Measurements from ENCODE around the gene SYNJ2. TPM values are rescaled to one million over a fixed set of nuclear protein-coding genes. Genes with fewer than 3 reads are reported as not detected.

The SYNJ2 gene
- total and polyA plus RNA-seq, 4 donors, result 6.3 to 15.8 (median 9.4) TPM

- no peak for DNase-seq (ENCODE audit: low read depth in 4 of 6, low spot score in 6 of 6)
- H3K4me1 ChIP-seq (ENCODE audit: control insufficient read depth, insufficient read depth, low read length), result peaks cover 35% of the 10 kb centered on the region
- H3K4me3 ChIP-seq (ENCODE audit: low read depth, low read length), result no peak overlapping the region
- H3K27ac ChIP-seq (ENCODE audit: low read depth, low read length), result no peak overlapping the region
- H3K27me3 ChIP-seq (ENCODE audit: control insufficient read depth, insufficient read depth, low read length), result no peaks in the 10 kb centered on the region
- no peaks in the 10 kb centered on the region for H3K9me3 ChIP-seq (ENCODE audit: control insufficient read depth, insufficient read depth, low read length)
- H3K36me3 ChIP-seq (ENCODE audit: control insufficient read depth, insufficient read depth, low read length), result peaks cover 5% of the 10 kb centered on the region
- 89% methylated on average over 11 of the region's 14 CpGs for WGBS (ENCODE audit: insufficient coverage)
Measured at GRCh38 chr6:158022749-158023596, 41.3 kb downstream of the SYNJ2 start.

DNA sequence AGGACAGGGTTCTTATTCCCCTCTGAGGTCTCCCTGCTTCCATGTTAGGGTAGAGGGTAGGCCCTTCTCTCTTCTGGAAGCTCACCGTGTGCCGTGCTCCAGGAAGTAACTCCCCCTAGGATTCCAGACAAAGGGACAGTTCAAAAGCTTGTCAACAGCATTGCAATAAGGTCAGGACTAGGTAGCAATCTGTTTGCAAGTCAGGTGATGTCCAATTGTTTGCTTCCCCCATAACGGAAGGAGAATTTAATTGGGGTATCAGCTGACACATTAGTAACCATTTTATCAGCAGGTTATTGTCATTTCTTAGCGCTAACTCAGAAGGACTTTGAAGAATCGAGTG, 41.9 kb downstream of the SYNJ2 start:
- Histone ChIP-seq H3K27ac (ENCODE audit: low read depth, low read length) (no peak overlapping the region), H3K4me1 (ENCODE audit: control insufficient read depth, insufficient read depth, low read length) (peaks cover 32% of the 10 kb centered on the region), H3K4me3 (ENCODE audit: low read depth, low read length) (no peak overlapping the region), H3K36me3 (ENCODE audit: control insufficient read depth, insufficient read depth, low read length) (peaks cover 7% of the 10 kb centered on the region), H3K27me3 (ENCODE audit: control insufficient read depth, insufficient read depth, low read length) (no peaks in the 10 kb centered on the region), H3K9me3 (ENCODE audit: control insufficient read depth, insufficient read depth, low read length) (no peaks in the 10 kb centered on the region)
- WGBS (ENCODE audit: insufficient coverage), result 40% methylated on average over 1 of the region's 5 CpGs
- DNase-seq (ENCODE audit: low read depth in 4 of 6, low spot score in 6 of 6), result no peak

DNA sequence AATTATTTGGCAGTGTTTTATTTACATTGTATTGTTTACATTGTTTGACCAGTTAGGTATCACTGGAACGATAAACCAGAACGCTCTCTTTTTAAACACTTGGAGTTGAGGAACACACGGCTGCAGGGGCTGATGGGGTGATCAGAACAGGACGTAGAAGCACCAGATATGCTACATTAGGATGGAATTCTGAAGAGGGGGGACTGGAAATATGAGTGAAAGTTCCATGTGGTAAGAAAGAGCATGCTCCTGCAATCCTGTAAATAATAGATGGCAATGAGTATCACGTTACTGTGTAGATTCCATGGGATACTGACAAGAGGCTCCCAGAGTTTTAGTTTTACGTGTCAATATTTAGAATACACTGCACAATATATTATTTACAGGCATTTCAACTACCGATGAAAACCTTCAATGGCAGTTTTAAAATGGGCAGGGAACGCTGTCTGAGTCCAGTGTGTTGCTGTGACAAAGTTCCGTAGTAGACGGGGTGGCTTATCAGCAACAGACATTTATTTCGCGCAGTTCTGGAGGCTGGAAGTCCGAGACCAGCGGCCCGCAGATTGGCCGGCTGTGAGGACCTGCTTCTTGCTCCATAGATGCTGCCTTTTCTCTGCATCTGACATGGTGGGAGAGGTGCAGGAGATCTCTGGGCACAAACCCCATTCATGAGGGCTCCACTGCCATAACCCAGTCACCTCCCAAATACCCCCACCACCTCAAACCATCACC, 43.1 kb downstream of the SYNJ2 start:
- peaks cover 11% of the 10 kb centered on the region for H3K36me3 ChIP-seq (ENCODE audit: control insufficient read depth, insufficient read depth, low read length)
- no peak overlapping the region for H3K4me3 ChIP-seq (ENCODE audit: low read depth, low read length)
- H3K27me3 ChIP-seq (ENCODE audit: control insufficient read depth, insufficient read depth, low read length), result no peaks in the 10 kb centered on the region
- DNase-seq (ENCODE audit: low read depth in 4 of 6, low spot score in 6 of 6), result no peak
- WGBS (ENCODE audit: insufficient coverage), result 96% methylated on average over 14 of the region's 16 CpGs
- peaks cover 21% of the 10 kb centered on the region for H3K4me1 ChIP-seq (ENCODE audit: control insufficient read depth, insufficient read depth, low read length)
- H3K27ac ChIP-seq (ENCODE audit: low read depth, low read length), result no peak overlapping the region
- no peaks in the 10 kb centered on the region for H3K9me3 ChIP-seq (ENCODE audit: control insufficient read depth, insufficient read depth, low read length)

DNA sequence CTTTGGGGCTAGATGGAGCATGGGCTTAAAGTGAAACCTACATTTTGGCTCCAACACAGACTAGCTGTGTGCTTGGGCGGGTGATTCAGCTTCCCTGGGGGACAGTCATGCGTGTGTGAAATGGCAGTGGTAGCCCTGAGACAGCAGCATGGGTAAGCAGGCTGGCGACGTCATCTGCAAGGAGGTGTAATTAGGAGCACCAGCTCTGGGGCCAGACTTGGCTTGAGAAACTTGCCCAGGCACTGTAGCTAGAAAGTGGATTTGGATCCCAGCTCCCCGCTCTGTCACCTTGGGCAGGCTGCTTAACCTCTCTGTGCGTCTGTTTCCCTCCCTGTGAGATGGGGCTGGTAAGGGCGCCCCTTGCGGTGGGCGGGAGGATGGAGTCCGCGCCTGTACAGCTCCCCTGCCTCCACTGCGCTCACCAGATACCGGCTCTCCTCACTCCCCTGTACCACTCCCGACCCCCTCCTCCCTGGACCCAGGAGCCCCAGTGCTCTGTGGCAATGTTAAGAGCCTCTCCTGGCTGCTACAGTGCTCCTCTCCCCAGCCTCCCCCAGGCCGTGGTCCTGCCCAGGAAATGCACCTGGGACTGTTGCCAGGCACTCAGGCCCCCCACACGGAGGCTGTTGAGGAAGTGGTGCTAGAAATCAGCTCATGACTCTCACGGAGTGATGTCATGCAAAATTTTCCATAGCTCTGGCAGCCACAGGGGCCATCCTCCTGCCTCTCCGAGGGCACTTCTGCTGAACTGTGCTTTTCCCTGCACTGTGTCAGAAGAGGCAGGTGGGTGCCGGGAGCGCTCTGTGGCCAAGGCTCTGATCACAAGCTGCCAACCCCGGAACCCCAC, 44.6 kb downstream of the SYNJ2 start:
- H3K27ac ChIP-seq (ENCODE audit: low read depth, low read length), result peak overlapping the region; percentile 25
- H3K27me3 ChIP-seq (ENCODE audit: control insufficient read depth, insufficient read depth, low read length), result no peaks in the 10 kb centered on the region
- H3K4me1 ChIP-seq (ENCODE audit: control insufficient read depth, insufficient read depth, low read length), result peaks cover 22% of the 10 kb centered on the region
- peak in 2 of 6 donors; percentile 51 to 69 for DNase-seq (ENCODE audit: low read depth in 4 of 6, low spot score in 6 of 6)
- no peaks in the 10 kb centered on the region for H3K9me3 ChIP-seq (ENCODE audit: control insufficient read depth, insufficient read depth, low read length)
- H3K36me3 ChIP-seq (ENCODE audit: control insufficient read depth, insufficient read depth, low read length), result peaks cover 11% of the 10 kb centered on the region
- WGBS (ENCODE audit: insufficient coverage), result 54% methylated on average over 19 of the region's 21 CpGs
- H3K4me3 ChIP-seq (ENCODE audit: low read depth, low read length), result no peak overlapping the region

DNA sequence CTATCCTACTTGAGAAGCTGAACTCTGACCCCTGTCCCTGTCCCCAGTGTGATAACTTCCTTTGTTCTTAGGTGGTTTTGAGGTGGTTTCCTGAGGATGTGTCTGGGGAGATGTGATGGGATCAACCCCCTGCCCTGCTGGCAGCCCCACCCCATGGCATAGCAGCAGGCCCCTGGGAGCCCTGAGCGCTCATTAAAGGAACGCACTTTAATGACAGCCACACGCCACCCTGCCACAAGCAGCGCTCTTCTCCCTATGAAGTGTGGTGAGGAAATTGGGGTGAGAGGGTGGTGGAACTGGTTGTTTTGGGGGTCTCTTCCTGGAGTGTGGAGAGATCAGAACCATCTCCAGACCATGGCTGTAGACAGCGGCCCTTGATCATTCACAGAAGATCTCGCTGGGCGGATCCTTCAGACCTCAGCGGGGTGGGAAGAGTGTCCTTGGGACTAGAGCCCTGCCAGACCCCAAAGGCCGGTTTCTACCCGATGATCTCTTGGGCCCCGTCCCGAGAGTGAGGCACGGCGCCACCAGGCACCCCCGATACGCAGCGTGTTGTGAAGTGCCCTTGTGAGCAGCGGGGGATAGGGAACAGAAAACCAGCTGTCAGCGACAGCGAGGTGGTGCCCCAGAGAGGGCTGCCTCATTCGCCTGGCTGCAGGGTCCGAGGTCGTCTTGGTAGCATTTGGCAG, 45.4 kb downstream of the SYNJ2 start:
- H3K36me3 ChIP-seq (ENCODE audit: control insufficient read depth, insufficient read depth, low read length), result peaks cover 11% of the 10 kb centered on the region
- no peaks in the 10 kb centered on the region for H3K9me3 ChIP-seq (ENCODE audit: control insufficient read depth, insufficient read depth, low read length)
- WGBS (ENCODE audit: insufficient coverage), result 85% methylated on average over 19 of the region's 23 CpGs
- peak overlapping the region; percentile 25 for H3K27ac ChIP-seq (ENCODE audit: low read depth, low read length)
- peaks cover 30% of the 10 kb centered on the region for H3K4me1 ChIP-seq (ENCODE audit: control insufficient read depth, insufficient read depth, low read length)
- no peak for DNase-seq (ENCODE audit: low read depth in 4 of 6, low spot score in 6 of 6)
- H3K27me3 ChIP-seq (ENCODE audit: control insufficient read depth, insufficient read depth, low read length), result no peaks in the 10 kb centered on the region
- H3K4me3 ChIP-seq (ENCODE audit: low read depth, low read length), result no peak overlapping the region

GRCh38 chr6:158027590-158028285, 46.1 kb downstream of the SYNJ2 start:
- no peak for DNase-seq (ENCODE audit: low read depth in 4 of 6, low spot score in 6 of 6)
- no peaks in the 10 kb centered on the region for H3K27me3 ChIP-seq (ENCODE audit: control insufficient read depth, insufficient read depth, low read length)
- WGBS (ENCODE audit: insufficient coverage), result 77% methylated on average over 22 of the region's 22 CpGs
- H3K4me1 ChIP-seq (ENCODE audit: control insufficient read depth, insufficient read depth, low read length), result peaks cover 35% of the 10 kb centered on the region
- no peak overlapping the region for H3K27ac ChIP-seq (ENCODE audit: low read depth, low read length)
- H3K36me3 ChIP-seq (ENCODE audit: control insufficient read depth, insufficient read depth, low read length), result peaks cover 11% of the 10 kb centered on the region
- no peak overlapping the region for H3K4me3 ChIP-seq (ENCODE audit: low read depth, low read length)
- no peaks in the 10 kb centered on the region for H3K9me3 ChIP-seq (ENCODE audit: control insufficient read depth, insufficient read depth, low read length)

- no peak for DNase-seq (ENCODE audit: low read depth in 4 of 6, low spot score in 6 of 6)
- Histone ChIP-seq H3K27ac (ENCODE audit: low read depth, low read length) (no peak overlapping the region), H3K4me3 (ENCODE audit: low read depth, low read length) (no peak overlapping the region), H3K4me1 (ENCODE audit: control insufficient read depth, insufficient read depth, low read length) (peaks cover 40% of the 10 kb centered on the region), H3K27me3 (ENCODE audit: control insufficient read depth, insufficient read depth, low read length) (no peaks in the 10 kb centered on the region), H3K36me3 (ENCODE audit: control insufficient read depth, insufficient read depth, low read length) (peaks cover 12% of the 10 kb centered on the region), H3K9me3 (ENCODE audit: control insufficient read depth, insufficient read depth, low read length) (no peaks in the 10 kb centered on the region)
- 90% methylated on average over 9 of the region's 9 CpGs for WGBS (ENCODE audit: insufficient coverage)
Measured at GRCh38 chr6:158028421-158028820, 46.8 kb downstream of the SYNJ2 start.

GRCh38 chr6:158028876-158029275, 47.2 kb downstream of the SYNJ2 start:
- Histone ChIP-seq H3K9me3 (ENCODE audit: control insufficient read depth, insufficient read depth, low read length) (no peaks in the 10 kb centered on the region), H3K27ac (ENCODE audit: low read depth, low read length) (no peak overlapping the region), H3K27me3 (ENCODE audit: control insufficient read depth, insufficient read depth, low read length) (no peaks in the 10 kb centered on the region), H3K36me3 (ENCODE audit: control insufficient read depth, insufficient read depth, low read length) (peaks cover 15% of the 10 kb centered on the region), H3K4me1 (ENCODE audit: control insufficient read depth, insufficient read depth, low read length) (peaks cover 40% of the 10 kb centered on the region), H3K4me3 (ENCODE audit: low read depth, low read length) (no peak overlapping the region)
- DNase-seq (ENCODE audit: low read depth in 4 of 6, low spot score in 6 of 6), result no peak
- WGBS (ENCODE audit: insufficient coverage), result 98% methylated on average over 6 of the region's 8 CpGs

All from spinal cord (tissue), 10 donors.